A549 treated with dexamethasone at 1 μM for 4 hours (cell line): ENCODE results near the gene CFAP77. TPM values are rescaled to one million over a fixed set of nuclear protein-coding genes. Genes with fewer than 3 reads are reported as not detected.

Experiments used
- total RNA-seq: library from RNA; stranded (reverse); fragments of 200-300 nt; extraction: Qiagen RNA extraction; gene quantifications from 5 replicates; pipeline ENCODE4 v1.2.3, GENCODE V29; 2022

CFAP77 gene
- 0.05 to 0.22 TPM (median 0.07 TPM) in 3 of 5 replicates, not detected in the others for total RNA-seq

GRCh38 chr9:132409828-132410528, at the start of gene CFAP77:
CFAP77 (plus strand) TSS chr9:132410211; CDS start chr9:132410272, 61 bp downstream.

GRCh38 chr9:132406554-132407122, 3.4 kb upstream of the CFAP77 start, which contains the start of gene TTF1:
TTF1 (minus strand) TSS chr9:132406840; CDS start chr9:132402821, 4,019 bp downstream.

GRCh38 chr9:132582276-132582785, 172.3 kb downstream of the CFAP77 start, which contains the start of gene BARHL1:
BARHL1 (plus strand) TSS chr9:132582606; CDS start chr9:132582798, 192 bp downstream.

Other genes with a start within 250 kb of the CFAP77 start
- 0.57 to 2.3 TPM (median 1.5 TPM) in 5 replicates for gene NTNG2, start 248.2 kb upstream of the CFAP77 start, total RNA-seq
- gene SETX, start 55.2 kb upstream of the CFAP77 start, total RNA-seq, result 18.5 to 23.5 TPM (median 21.1 TPM) in 5 replicates
- 13.8 to 16.3 TPM (median 14.1 TPM) in 5 replicates for gene TTF1, start 3.4 kb upstream of the CFAP77 start, total RNA-seq
- not detected in 5 replicates for gene BARHL1, start 172.4 kb downstream of the CFAP77 start, total RNA-seq